K562 (cell line): ENCODE data around the gene CATSPER4. TPM values are rescaled to one million over a fixed set of nuclear protein-coding genes. Genes with fewer than 3 reads are reported as not detected.
A peak's percentile ranks its signal among the peaks of the same experiment; 100 is the strongest.

Experiments
- ASH1L ChIP-seq: fragments of 450-650 bp; IDR thresholded peaks from 2 replicates; pipeline ENCODE4 v1.6.1; 2018; ENCODE audit warnings: borderline replicate concordance, mild to moderate bottlenecking, low read depth; ENCODE audit not compliant: partially characterized antibody
- BMI1 ChIP-seq: fragments of 150-350 bp; IDR thresholded peaks from 2 replicates; pipeline ENCODE4 v1.6.1; 2014; ENCODE audit warnings: low read length
- CHD2 ChIP-seq: IDR thresholded peaks from 2 replicates; pipeline ENCODE4 v1.6.1; 2011; ENCODE audit warnings: low read depth, low read length
- ETV1 ChIP-seq: fragments of 450-650 bp; conservative IDR thresholded peaks from 2 replicates; pipeline ENCODE4 v1.6.1; 2016; ENCODE audit warnings: missing genetic modification characterization, control low read depth, low read depth, missing compliant biosample characterization
- FIP1L1 ChIP-seq: fragments of 200-400 bp; formaldehyde crosslinking; IDR thresholded peaks from 2 replicates; pipeline ENCODE4 v1.6.1; 2018; ENCODE audit warnings: mild to moderate bottlenecking, low read depth, low read length; ENCODE audit not compliant: poor library complexity, severe bottlenecking
- GTF2A2 ChIP-seq: IDR thresholded peaks from 2 replicates; pipeline ENCODE4 v1.6.1; 2016; ENCODE audit warnings: mild to moderate bottlenecking, missing genetic modification characterization, missing compliant biosample characterization
- HSF4 ChIP-seq: fragments of 250-450 bp; sonication (Bioruptor Pico); IDR thresholded peaks from 2 replicates; pipeline ENCODE4 v2.1.2; 2022; ENCODE audit warnings: mild to moderate bottlenecking, moderate library complexity, borderline replicate concordance
- KDM4B ChIP-seq, 2 experiments: fragments of 450-650 bp in 1 of 2; sonication (generic) in 1 of 2; IDR thresholded peaks; 2 replicates each; pipeline ENCODE4 v1.6.1; 2016 to 2017; ENCODE audit warnings: borderline replicate concordance in 2 of 2, antibody characterized with exemption in 1 of 2, low read depth in 1 of 2, mild to moderate bottlenecking in 1 of 2
- POLR2G ChIP-seq: fragments of 200-400 bp; formaldehyde crosslinking; IDR thresholded peaks from 2 replicates; pipeline ENCODE4 v1.6.1; 2017; ENCODE audit warnings: low read depth, mild to moderate bottlenecking, antibody characterized with exemption, low read length, moderate library complexity
- RAD51 ChIP-seq: fragments of 450-650 bp; IDR thresholded peaks from 2 replicates; pipeline ENCODE4 v1.7.1; 2016; ENCODE audit warnings: low read depth, mild to moderate bottlenecking, borderline replicate concordance
- RBFOX2 ChIP-seq: fragments of 200-400 bp; formaldehyde crosslinking; IDR thresholded peaks from 2 replicates; pipeline ENCODE4 v1.6.1; 2017; ENCODE audit warnings: low read depth, mild to moderate bottlenecking, low read length, moderate library complexity
- SMC3 ChIP-seq: conservative IDR thresholded peaks from 2 replicates; pipeline ENCODE4 v1.6.1; 2011; ENCODE audit warnings: low read depth, low read length, improper control_type of control experiment; ENCODE audit not compliant: insufficient read depth
- SP1 ChIP-seq: sonication (generic); formaldehyde crosslinking; IDR thresholded peaks from 2 replicates; pipeline ENCODE4 v1.8.1; 2022; ENCODE audit warnings: mild to moderate bottlenecking, missing genetic modification reagents
- SRSF1 ChIP-seq: fragments of 200-400 bp; formaldehyde crosslinking; IDR thresholded peaks from 2 replicates; pipeline ENCODE4 v1.6.1; 2017; ENCODE audit warnings: mild to moderate bottlenecking, low read depth, low read length, moderate library complexity
- SUPT5H ChIP-seq: fragments of 450-650 bp; IDR thresholded peaks from 2 replicates; pipeline ENCODE4 v1.6.1; 2016
- TGIF2 ChIP-seq: sonication (generic); formaldehyde crosslinking; IDR thresholded peaks from 2 replicates; pipeline ENCODE4 v1.8.1; 2022; ENCODE audit warnings: mild to moderate bottlenecking, missing genetic modification reagents, moderate library complexity
- TRIM28 ChIP-seq: fragments of 450-650 bp; IDR thresholded peaks from 2 replicates; pipeline ENCODE4 v1.6.1; 2017
- ZNF780A ChIP-seq: fragments of 250-450 bp; sonication (Bioruptor Pico); IDR thresholded peaks from 2 replicates; pipeline ENCODE4 v1.5.0; 2021; ENCODE audit warnings: mild to moderate bottlenecking
- ZSCAN29 ChIP-seq: fragments of 450-650 bp; IDR thresholded peaks from 2 replicates; pipeline ENCODE4 v1.6.1; 2017
- polyA plus RNA-seq, 8 experiments: library from polyadenylated mRNA; depleted of rRNA in 4 of 8; stranded (reverse) in 5 of 8; unstranded in 3 of 8; fragments of >200 nt; fragmentation: Nextera tagmentation in 2 of 8; fragmentation: Illumina TruSeq in 1 of 8; extraction: Ambion mirVana in 2 of 8; extraction: Trizol in 1 of 8; gene quantifications; 2 replicates each; pipeline versions ENCODE4 v1.2.1 to v1.2.3, GENCODE V29; 2011 to 2014; ENCODE audit warnings: inconsistent platforms in 1 of 8, missing spikeins in 1 of 8
- total RNA-seq, 7 experiments: library from RNA; depleted of rRNA in 6 of 7; stranded (reverse); fragments of >200 nt in 6 of 7; fragmentation: Illumina TruSeq in 2 of 7; extraction: Trizol in 2 of 7; gene quantifications; 2 replicates each; pipeline versions ENCODE4 v1.2.1 to v1.2.3, GENCODE V29; 2011 to 2021; ENCODE audit warnings: low replicate concordance in 1 of 7
- TF ChIP-seq, protein P1 (sequence below): fragments of 450-650 bp; IDR thresholded peaks from 2 replicates; pipeline ENCODE4 v1.6.1; 2017; ENCODE audit warnings: mild to moderate bottlenecking, moderate library complexity
- TF ChIP-seq, protein P2 (sequence below): fragments of 450-650 bp; formaldehyde crosslinking; IDR thresholded peaks from 2 replicates; pipeline ENCODE4 v1.4.0; 2020; ENCODE audit warnings: mild to moderate bottlenecking

CATSPER4 gene
- total and polyA plus RNA-seq, 9 of the 15 experiments (the other 6 are each of a cell fraction or from before 2014, with no cell fraction given): 0.04 to 0.13 TPM; not detected in 7

DNA sequence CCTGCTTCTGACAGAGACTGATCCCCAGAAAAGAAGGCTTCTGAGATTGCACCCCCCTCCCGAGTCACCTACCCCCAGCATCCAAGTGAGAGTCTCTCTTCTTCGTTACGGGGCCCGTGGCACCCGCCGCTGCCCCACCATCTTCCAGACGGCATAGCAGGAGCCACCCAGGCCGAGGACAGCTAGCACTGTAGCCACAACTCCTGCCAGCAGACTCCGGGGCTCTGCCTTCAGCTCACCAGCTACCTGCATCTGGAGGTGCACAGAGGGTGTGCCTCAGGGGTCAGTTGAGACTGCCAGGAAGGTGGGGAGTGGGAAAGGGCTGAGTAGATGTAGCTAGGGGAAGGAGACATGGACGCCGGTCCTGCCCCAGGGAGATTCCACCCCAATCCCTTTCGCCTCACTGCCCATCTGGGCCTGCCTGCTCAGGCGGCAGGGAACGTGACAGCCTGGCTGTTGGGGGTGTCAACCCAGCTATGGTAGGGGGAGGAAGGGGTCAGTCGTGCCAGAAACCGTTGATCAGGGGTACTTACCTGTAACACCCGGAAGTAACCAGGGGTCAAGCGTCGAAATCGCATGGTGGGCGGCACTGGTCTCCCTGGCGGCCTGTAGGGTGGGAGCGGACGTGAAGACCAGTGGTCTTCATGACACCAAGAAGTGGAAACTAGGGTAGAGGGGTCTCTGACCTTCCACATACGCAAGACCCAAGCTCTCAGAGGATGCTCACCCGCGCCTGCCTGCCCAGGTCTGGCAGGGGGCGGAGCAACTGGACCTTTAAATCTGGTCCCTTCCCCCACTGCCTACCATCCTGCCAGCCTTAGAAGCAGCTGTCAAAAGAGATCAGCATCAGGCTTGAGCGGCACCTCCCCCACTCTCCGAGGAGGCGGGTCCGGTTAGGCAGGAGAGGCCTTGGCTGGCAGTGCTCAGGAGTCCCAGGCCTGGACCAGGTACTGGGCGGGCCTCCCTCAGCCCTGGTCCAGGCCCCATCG is 19.0 kb upstream of the CATSPER4 start, which contains the start of gene ZNF593OS (continued):
- no peak for TF ChIP-seq TRIM28
- no peak for TF ChIP-seq ZNF780A (CRISPR knock-in tag)
- no peak for TF ChIP-seq GTF2A2 (tag)
- TF ChIP-seq BMI1: no peak
- no peak for TF ChIP-seq CHD2
- TF ChIP-seq KDM4B (IDR thresholded peaks at IDR 0.05; ENCODE audit: borderline replicate concordance in 2 of 2, low read depth in 1 of 2): no peak
- TF ChIP-seq, protein P1, sequence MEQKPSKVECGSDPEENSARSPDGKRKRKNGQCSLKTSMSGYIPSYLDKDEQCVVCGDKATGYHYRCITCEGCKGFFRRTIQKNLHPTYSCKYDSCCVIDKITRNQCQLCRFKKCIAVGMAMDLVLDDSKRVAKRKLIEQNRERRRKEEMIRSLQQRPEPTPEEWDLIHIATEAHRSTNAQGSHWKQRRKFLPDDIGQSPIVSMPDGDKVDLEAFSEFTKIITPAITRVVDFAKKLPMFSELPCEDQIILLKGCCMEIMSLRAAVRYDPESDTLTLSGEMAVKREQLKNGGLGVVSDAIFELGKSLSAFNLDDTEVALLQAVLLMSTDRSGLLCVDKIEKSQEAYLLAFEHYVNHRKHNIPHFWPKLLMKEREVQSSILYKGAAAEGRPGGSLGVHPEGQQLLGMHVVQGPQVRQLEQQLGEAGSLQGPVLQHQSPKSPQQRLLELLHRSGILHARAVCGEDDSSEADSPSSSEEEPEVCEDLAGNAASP: no peak
- no peak for TF ChIP-seq ZSCAN29
- TF ChIP-seq HSF4: no peak
- TF ChIP-seq, protein P2, sequence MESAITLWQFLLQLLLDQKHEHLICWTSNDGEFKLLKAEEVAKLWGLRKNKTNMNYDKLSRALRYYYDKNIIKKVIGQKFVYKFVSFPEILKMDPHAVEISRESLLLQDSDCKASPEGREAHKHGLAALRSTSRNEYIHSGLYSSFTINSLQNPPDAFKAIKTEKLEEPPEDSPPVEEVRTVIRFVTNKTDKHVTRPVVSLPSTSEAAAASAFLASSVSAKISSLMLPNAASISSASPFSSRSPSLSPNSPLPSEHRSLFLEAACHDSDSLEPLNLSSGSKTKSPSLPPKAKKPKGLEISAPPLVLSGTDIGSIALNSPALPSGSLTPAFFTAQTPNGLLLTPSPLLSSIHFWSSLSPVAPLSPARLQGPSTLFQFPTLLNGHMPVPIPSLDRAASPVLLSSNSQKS (CRISPR knock-in tag): no peak
- no peak for TF ChIP-seq FIP1L1
- TF ChIP-seq TGIF2: no peak
- no peak for TF ChIP-seq SMC3
- no peak for TF ChIP-seq RAD51
- no peak for TF ChIP-seq ASH1L
- TF ChIP-seq ETV1 (tag): no peak
- 0 out of 2 replicates have a peak, but pooled peaks have one; percentile 8 for TF ChIP-seq SUPT5H
- TF ChIP-seq POLR2G: peak; percentile 64
- TF ChIP-seq RBFOX2: peak; percentile 66
- 0 out of 2 replicates have a peak, but pooled peaks have one; percentile 26 for TF ChIP-seq SP1 (CRISPR knock-in tag)
- TF ChIP-seq SRSF1: no peak
